MM.1S (cell line): ENCODE results near the gene ADGRE1.

Experiments
- DNase-seq: peaks from one replicate; pipeline ENCODE4 v3.0.0-alpha.2; 2015
- H2AFZ ChIP-seq: fragments of 300-600 bp; sonication (generic); 2 replicates; pipeline ENCODE4 v1.6.0; 2016; ENCODE audit warnings: antibody characterized with exemption, low read length
- H3F3A ChIP-seq: fragments of 300-600 bp; sonication (generic); 2 replicates; pipeline ENCODE4 v1.6.1; 2016; ENCODE audit warnings: mild to moderate bottlenecking, antibody characterized with exemption, low read length, moderate library complexity, mixed read lengths; ENCODE audit not compliant: insufficient read depth
- H3K27ac ChIP-seq: fragments of 300-600 bp; sonication (generic); 2 replicates; pipeline ENCODE4 v1.5.1; 2016; ENCODE audit warnings: mild to moderate bottlenecking, low read length
- H3K27me3 ChIP-seq: fragments of 300-600 bp; sonication (generic); replicated peaks from 2 replicates; pipeline ENCODE4 v1.6.0; 2016; ENCODE audit warnings: low read length; ENCODE audit not compliant: insufficient read depth
- H3K36me3 ChIP-seq: fragments of 300-600 bp; sonication (generic); replicated peaks from 2 replicates; pipeline ENCODE4 v1.6.1; 2016; ENCODE audit warnings: mild to moderate bottlenecking, low read length, mixed read lengths; ENCODE audit not compliant: insufficient read depth
- H3K4me1 ChIP-seq: fragments of 300-600 bp; sonication (generic); 2 replicates; pipeline ENCODE4 v1.6.1; 2016; ENCODE audit warnings: low read length, mixed read lengths
- H3K4me2 ChIP-seq: fragments of 300-600 bp; sonication (generic); 2 replicates; pipeline ENCODE4 v1.6.0; 2016; ENCODE audit warnings: low read depth, low read length
- H3K4me3 ChIP-seq: fragments of 300-600 bp; sonication (generic); 2 replicates; pipeline ENCODE4 v1.5.1; 2016; ENCODE audit warnings: low read length, mixed read lengths
- H3K79me2 ChIP-seq: fragments of 300-600 bp; sonication (generic); 2 replicates; pipeline ENCODE4 v1.6.1; 2016; ENCODE audit warnings: mixed run types, low read length, mixed read lengths
- H3K9ac ChIP-seq: fragments of 300-600 bp; sonication (generic); 2 replicates; pipeline ENCODE4 v1.6.1; 2016; ENCODE audit warnings: low read length, mixed read lengths
- H3K9me2 ChIP-seq: fragments of 300-600 bp; sonication (generic); replicated peaks from 2 replicates; pipeline ENCODE4 v1.6.1; 2016; ENCODE audit warnings: mild to moderate bottlenecking, low read length, mixed read lengths; ENCODE audit not compliant: insufficient read depth
- H3K9me3 ChIP-seq: fragments of 300-600 bp; sonication (generic); replicated peaks from 2 replicates; pipeline ENCODE4 v1.6.1; 2016; ENCODE audit warnings: mild to moderate bottlenecking, low read length, mixed read lengths; ENCODE audit not compliant: insufficient read depth
- H4K20me1 ChIP-seq: fragments of 300-600 bp; sonication (generic); 2 replicates; pipeline ENCODE4 v1.6.1; 2016; ENCODE audit warnings: mild to moderate bottlenecking, low read length, moderate library complexity, mixed read lengths; ENCODE audit not compliant: insufficient read depth
- CTCF ChIP-seq: fragments of 300-600 bp; sonication (generic); IDR thresholded peaks from 2 replicates; pipeline ENCODE4 v1.5.1; 2016; ENCODE audit warnings: antibody characterized with exemption, low read length, mixed read lengths
- EZH2 ChIP-seq: fragments of 300-600 bp; sonication (generic); optimal IDR thresholded peaks from 2 replicates; pipeline ENCODE3; 2017; ENCODE audit warnings: low read depth, mild to moderate bottlenecking, antibody characterized with exemption, low read length, mixed read lengths
- EZH2phosphoT487 ChIP-seq: fragments of 300-600 bp; sonication (generic); IDR thresholded peaks from 2 replicates; pipeline ENCODE4 v1.6.1; 2018; ENCODE audit warnings: antibody characterized with exemption, low read length

ADGRE1 gene

GRCh38 chr19:6873708-6874431, 13.5 kb upstream of the ADGRE1 start:
- Histone ChIP-seq H3K4me1 (no peaks in the 10 kb centered on the region), H3K4me2 (no peak overlapping the region), H3K9me2 (no peaks in the 10 kb centered on the region), H4K20me1 (no peaks in the 10 kb centered on the region), H2AFZ (no peak overlapping the region), H3K4me3 (no peak overlapping the region), H3K9ac (no peak overlapping the region), H3K36me3 (no peaks in the 10 kb centered on the region), H3K27ac (no peak overlapping the region), H3F3A (no peaks in the 10 kb centered on the region), H3K9me3 (no peaks in the 10 kb centered on the region), H3K79me2 (no peaks in the 10 kb centered on the region), H3K27me3 (peaks cover 35% of the 10 kb centered on the region)
- DNase-seq, result no peak
- no peak for TF ChIP-seq CTCF
- no peak for TF ChIP-seq EZH2phosphoT487
- TF ChIP-seq EZH2, result no peak

GRCh38 chr19:6875218-6875617, 12.2 kb upstream of the ADGRE1 start:
- H3K4me2 ChIP-seq, result no peak overlapping the region
- H3K9me2 ChIP-seq, result no peaks in the 10 kb centered on the region
- no peaks in the 10 kb centered on the region for H4K20me1 ChIP-seq
- H3K36me3 ChIP-seq, result no peaks in the 10 kb centered on the region
- TF ChIP-seq CTCF (no peak), EZH2 (no peak), EZH2phosphoT487 (no peak)
- H3K9ac ChIP-seq, result no peak overlapping the region
- peaks cover 48% of the 10 kb centered on the region for H3K27me3 ChIP-seq
- 0 out of 2 replicates have a peak, but pooled peaks cover 5% of the 10 kb centered on the region for H3K9me3 ChIP-seq
- H3K4me1 ChIP-seq, result no peaks in the 10 kb centered on the region
- H3K4me3 ChIP-seq, result no peak overlapping the region
- no peaks in the 10 kb centered on the region for H3F3A ChIP-seq
- H2AFZ ChIP-seq, result no peak overlapping the region
- H3K27ac ChIP-seq, result no peak overlapping the region
- DNase-seq, result no peak
- no peaks in the 10 kb centered on the region for H3K79me2 ChIP-seq

DNA sequence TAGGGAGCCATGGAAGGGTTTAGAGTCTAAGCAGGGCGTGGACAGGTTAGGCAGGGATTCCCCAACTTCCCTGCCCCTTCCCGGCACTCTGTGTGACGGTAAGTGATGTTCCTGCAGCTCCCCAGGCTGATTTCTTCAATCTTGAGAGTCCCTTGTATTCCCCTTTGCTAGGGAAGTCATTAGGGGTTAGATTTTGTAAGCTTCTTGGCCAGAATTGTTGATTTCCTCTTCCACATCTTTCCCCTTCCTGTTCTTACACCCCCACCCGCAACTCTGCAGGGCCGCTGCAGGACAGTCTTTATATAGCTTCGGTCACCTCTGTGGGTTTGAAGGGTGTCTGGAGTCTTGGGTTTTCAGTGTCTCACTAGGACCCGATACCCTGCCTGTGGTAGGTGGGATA, 10.6 kb upstream of the ADGRE1 start:
- no peaks in the 10 kb centered on the region for H3K9me2 ChIP-seq
- no peak overlapping the region for H3K4me2 ChIP-seq
- H3K79me2 ChIP-seq, result no peaks in the 10 kb centered on the region
- H3F3A ChIP-seq, result no peaks in the 10 kb centered on the region
- no peak for DNase-seq
- peaks cover 62% of the 10 kb centered on the region for H3K27me3 ChIP-seq
- no peak for TF ChIP-seq EZH2phosphoT487
- no peak for TF ChIP-seq CTCF
- no peak for TF ChIP-seq EZH2
- no peak overlapping the region for H3K9ac ChIP-seq
- no peaks in the 10 kb centered on the region for H3K36me3 ChIP-seq
- no peak overlapping the region for H3K4me3 ChIP-seq
- H2AFZ ChIP-seq, result no peak overlapping the region
- 0 out of 2 replicates have a peak, but pooled peaks cover 5% of the 10 kb centered on the region for H3K9me3 ChIP-seq
- H3K4me1 ChIP-seq, result no peaks in the 10 kb centered on the region
- no peak overlapping the region for H3K27ac ChIP-seq
- no peaks in the 10 kb centered on the region for H4K20me1 ChIP-seq
